ENCODE measurements around the gene TBC1D13.
"Not testable (repeated sequence)": the region's sequence is repeated elsewhere in the genome, so short reads cannot be mapped to it uniquely, and the experiment has no call there.

TBC1D13 gene

DNA sequence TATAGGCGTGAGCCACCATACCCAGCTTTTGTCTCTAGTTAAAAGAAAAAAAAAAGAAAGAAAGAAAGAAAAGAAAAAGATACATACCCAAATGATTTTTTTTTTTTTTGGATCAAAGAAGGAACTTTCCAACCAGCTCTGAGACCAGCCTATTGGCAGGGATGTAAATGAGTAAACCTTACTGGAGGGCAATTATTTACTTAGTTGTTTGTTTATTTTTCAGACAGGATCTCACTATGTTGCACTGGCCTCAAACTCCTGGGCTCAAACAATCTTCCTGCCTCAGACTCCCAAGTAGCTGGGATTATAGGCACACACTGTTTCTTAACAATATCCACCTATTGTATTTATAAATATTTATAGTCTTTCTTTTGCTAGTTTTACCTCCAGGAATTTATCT is 53.5 kb downstream of the TBC1D13 start:
- DNase-seq (ENCODE audit: low read depth in 1 of 2, low spot score in 1 of 2), result no peak
- no peaks in the 10 kb centered on the region for H3K27me3 ChIP-seq (ENCODE audit: insufficient read depth, poor library complexity, severe bottlenecking)
- H3K27ac ChIP-seq (replicated peaks), result no peak overlapping the region
- TF ChIP-seq SPI1 (IDR thresholded peaks at IDR 0.05; ENCODE audit: borderline replicate concordance, low read depth) (no peak), GABPA (IDR thresholded peaks at IDR 0.05; ENCODE audit: low read depth) (no peak), POLR2AphosphoS5 (IDR thresholded peaks at IDR 0.05; ENCODE audit: low read depth) (no peak)
- TF ChIP-seq, protein P1, sequence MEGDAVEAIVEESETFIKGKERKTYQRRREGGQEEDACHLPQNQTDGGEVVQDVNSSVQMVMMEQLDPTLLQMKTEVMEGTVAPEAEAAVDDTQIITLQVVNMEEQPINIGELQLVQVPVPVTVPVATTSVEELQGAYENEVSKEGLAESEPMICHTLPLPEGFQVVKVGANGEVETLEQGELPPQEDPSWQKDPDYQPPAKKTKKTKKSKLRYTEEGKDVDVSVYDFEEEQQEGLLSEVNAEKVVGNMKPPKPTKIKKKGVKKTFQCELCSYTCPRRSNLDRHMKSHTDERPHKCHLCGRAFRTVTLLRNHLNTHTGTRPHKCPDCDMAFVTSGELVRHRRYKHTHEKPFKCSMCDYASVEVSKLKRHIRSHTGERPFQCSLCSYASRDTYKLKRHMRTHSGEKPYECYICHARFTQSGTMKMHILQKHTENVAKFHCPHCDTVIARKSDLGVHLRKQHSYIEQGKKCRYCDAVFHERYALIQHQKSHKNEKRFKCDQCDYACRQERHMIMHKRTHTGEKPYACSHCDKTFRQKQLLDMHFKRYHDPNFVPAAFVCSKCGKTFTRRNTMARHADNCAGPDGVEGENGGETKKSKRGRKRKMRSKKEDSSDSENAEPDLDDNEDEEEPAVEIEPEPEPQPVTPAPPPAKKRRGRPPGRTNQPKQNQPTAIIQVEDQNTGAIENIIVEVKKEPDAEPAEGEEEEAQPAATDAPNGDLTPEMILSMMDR (IDR thresholded peaks at IDR 0.05; ENCODE audit: insufficient read depth, low read length), result no peak
- TF ChIP-seq, protein P2, sequence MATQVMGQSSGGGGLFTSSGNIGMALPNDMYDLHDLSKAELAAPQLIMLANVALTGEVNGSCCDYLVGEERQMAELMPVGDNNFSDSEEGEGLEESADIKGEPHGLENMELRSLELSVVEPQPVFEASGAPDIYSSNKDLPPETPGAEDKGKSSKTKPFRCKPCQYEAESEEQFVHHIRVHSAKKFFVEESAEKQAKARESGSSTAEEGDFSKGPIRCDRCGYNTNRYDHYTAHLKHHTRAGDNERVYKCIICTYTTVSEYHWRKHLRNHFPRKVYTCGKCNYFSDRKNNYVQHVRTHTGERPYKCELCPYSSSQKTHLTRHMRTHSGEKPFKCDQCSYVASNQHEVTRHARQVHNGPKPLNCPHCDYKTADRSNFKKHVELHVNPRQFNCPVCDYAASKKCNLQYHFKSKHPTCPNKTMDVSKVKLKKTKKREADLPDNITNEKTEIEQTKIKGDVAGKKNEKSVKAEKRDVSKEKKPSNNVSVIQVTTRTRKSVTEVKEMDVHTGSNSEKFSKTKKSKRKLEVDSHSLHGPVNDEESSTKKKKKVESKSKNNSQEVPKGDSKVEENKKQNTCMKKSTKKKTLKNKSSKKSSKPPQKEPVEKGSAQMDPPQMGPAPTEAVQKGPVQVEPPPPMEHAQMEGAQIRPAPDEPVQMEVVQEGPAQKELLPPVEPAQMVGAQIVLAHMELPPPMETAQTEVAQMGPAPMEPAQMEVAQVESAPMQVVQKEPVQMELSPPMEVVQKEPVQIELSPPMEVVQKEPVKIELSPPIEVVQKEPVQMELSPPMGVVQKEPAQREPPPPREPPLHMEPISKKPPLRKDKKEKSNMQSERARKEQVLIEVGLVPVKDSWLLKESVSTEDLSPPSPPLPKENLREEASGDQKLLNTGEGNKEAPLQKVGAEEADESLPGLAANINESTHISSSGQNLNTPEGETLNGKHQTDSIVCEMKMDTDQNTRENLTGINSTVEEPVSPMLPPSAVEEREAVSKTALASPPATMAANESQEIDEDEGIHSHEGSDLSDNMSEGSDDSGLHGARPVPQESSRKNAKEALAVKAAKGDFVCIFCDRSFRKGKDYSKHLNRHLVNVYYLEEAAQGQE (IDR thresholded peaks at IDR 0.05; ENCODE audit: insufficient replicate concordance, low read depth), result no peak
- H3K4me3 ChIP-seq (replicated peaks; ENCODE audit: insufficient read depth, low read length), result no peak overlapping the region

DNA sequence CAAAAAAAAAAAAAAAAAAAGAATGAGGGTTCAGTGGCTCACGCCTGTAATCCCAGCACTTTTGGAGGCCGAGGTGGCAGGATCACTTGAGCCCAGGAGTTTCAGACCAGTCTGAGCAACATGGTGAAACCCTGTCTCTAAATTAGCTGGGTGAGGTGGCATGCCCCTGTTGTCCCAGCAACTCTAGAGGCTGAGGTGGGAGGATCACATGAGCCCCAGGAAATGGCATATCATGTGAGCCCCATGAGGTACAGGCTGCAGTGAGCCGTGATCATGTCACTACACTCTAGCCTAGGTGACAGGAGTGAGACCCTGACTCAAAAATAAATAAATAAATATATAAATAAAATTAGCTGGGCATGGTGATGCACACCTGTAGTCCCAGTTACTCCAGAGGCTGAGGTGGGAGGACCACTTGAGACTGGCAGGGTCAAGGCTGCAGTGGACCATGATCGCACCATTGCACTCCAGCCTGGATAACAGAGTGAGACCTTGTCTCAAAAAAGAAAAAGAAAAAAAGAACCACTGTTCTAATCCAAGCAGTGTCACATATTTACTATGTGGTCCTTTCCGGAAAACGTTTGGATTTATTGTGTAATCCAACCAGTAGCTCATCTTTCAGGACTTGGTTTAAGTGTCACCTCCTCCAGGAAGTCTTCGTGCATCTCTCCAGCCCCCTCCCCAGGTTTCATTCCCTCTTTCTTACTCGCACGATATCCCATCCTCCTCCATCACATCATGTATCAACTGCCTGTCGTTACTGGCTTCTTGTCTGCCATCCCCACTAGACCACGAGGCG is 54.8 kb downstream of the TBC1D13 start:
- no peak for DNase-seq (ENCODE audit: low read depth in 1 of 2, low spot score in 1 of 2)
- Histone ChIP-seq H3K27me3 (ENCODE audit: insufficient read depth, poor library complexity, severe bottlenecking) (no peaks in the 10 kb centered on the region), H3K27ac (replicated peaks) (no peak overlapping the region), H3K4me3 (replicated peaks; ENCODE audit: insufficient read depth, low read length) (no peak overlapping the region)
- no peak for TF ChIP-seq GABPA (IDR thresholded peaks at IDR 0.05; ENCODE audit: low read depth)
- TF ChIP-seq, protein P2 (IDR thresholded peaks at IDR 0.05; ENCODE audit: insufficient replicate concordance, low read depth), result no peak
- TF ChIP-seq, protein P1 (IDR thresholded peaks at IDR 0.05; ENCODE audit: insufficient read depth, low read length), result no peak
- no peak for TF ChIP-seq POLR2AphosphoS5 (IDR thresholded peaks at IDR 0.05; ENCODE audit: low read depth)
- TF ChIP-seq SPI1 (IDR thresholded peaks at IDR 0.05; ENCODE audit: borderline replicate concordance, low read depth), result no peak

DNA sequence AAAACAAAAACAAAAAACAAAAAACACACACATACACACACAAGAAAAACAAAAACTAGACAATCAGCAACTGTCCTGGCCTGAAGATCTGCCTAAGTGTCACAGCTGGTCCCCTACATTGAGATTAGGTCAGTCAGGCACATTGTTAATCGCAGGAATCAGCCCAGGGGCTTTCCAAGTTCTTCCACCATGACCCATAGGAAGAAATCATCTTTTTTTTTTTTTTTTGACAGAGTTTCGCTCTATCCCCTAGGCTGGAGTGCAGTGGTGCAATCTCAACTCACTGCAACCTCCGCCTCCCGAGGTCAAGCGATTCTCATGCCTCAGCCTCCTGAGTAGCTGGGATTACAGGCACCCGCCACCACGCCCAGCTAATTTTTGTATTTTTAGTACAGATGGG is 56.1 kb downstream of the TBC1D13 start:
- not testable (repeated sequence) for DNase-seq (ENCODE audit: low read depth in 1 of 2, low spot score in 1 of 2); H3K4me3 ChIP-seq (replicated peaks; ENCODE audit: insufficient read depth, low read length); H3K27ac ChIP-seq (replicated peaks); H3K27me3 ChIP-seq (ENCODE audit: insufficient read depth, poor library complexity, severe bottlenecking)

DNA sequence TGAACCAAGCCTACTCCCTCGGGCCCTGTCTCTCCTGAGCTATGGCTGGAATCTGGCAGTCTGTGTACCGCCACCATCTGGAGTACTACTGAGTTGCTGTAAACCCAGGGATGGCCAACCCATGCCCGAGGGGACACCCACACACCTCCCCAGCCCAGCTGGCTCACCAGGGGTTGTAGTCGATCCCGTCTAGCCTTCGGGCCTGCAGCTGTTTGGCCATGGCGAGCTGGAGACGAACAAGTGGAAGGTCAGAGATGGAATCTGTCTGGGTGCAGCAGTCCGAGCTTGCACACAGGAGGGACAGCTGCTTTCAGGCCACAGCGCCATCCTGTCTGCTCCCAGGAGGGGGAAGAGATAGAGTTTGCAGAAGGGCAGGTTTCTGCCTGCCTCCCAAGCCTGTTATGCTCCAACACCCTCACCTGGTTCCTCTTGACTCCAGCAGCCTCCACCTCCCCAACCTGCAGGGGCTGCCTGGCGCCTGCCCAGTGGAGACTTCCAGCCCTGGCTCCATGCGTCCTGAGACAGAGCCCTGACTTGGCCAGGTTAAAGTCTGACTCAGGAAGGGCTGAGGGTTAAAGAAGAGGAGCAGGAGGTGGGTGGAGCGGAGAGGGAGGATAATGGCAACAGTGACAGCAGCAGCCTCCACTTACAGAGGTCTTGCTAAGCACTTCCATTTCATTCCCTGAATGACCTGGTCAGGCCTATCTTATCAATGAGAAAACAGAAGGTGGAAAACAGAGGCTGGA is 58.3 kb downstream of the TBC1D13 start:
- TF ChIP-seq GABPA (IDR thresholded peaks at IDR 0.05; ENCODE audit: low read depth), result no peak
- Histone ChIP-seq H3K27me3 (ENCODE audit: insufficient read depth, poor library complexity, severe bottlenecking) (no peaks in the 10 kb centered on the region), H3K27ac (replicated peaks) (no peak overlapping the region), H3K4me3 (replicated peaks; ENCODE audit: insufficient read depth, low read length) (no peak overlapping the region)
- no peak for DNase-seq (ENCODE audit: low read depth in 1 of 2, low spot score in 1 of 2)
